ENCODE results near the gene CSF1R.

DNA sequence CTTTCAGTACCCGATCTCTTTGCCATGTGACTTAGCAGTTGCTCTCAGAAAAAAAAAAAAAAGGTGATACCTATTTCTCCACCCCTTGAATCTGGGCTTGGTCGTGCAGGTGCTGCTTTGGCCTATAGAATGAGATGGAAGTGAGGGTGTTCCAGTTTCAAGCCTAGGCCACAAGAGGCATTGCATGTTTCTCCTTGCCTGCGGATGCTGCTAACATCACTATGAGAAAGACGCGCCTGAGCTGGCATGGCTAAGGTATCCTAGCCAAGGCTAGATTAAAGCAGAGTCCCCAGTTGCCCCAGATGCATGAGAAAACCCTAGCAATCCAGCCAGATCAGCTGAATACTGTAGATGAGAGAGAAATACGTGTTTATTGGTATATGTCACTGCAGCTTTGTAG, 14.7 kb upstream of the CSF1R start:
- TF ChIP-seq CTCF (IDR thresholded peaks at IDR 0.05; ENCODE audit: low read depth, low read length, poor library complexity, severe bottlenecking) (no peak), EZH2phosphoT487 (IDR thresholded peaks at IDR 0.05; ENCODE audit: borderline replicate concordance, low read length) (no peak)

All from DOHH2 (cell line).